ENCODE results near the gene PPEF2.

DNA sequence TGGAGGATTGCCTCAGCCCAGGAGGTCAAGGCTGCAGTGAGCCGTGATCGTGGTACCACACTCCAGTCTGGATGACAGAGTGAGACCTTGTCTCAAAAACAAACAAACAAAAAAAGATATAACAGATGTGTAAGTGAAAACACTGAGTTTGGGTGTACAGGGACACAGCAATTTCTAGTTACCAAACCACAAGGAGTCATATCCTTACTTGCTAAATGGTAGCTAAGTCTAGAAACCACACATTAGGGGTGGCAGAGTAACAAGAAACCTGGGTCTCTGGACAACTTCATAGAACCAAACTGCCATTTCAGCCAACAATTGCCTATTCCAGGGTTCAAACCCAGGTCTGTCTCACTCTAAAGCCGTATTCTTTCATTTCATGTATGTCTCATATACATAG is 20.8 kb downstream of the PPEF2 start:
- TF ChIP-seq, protein P1, sequence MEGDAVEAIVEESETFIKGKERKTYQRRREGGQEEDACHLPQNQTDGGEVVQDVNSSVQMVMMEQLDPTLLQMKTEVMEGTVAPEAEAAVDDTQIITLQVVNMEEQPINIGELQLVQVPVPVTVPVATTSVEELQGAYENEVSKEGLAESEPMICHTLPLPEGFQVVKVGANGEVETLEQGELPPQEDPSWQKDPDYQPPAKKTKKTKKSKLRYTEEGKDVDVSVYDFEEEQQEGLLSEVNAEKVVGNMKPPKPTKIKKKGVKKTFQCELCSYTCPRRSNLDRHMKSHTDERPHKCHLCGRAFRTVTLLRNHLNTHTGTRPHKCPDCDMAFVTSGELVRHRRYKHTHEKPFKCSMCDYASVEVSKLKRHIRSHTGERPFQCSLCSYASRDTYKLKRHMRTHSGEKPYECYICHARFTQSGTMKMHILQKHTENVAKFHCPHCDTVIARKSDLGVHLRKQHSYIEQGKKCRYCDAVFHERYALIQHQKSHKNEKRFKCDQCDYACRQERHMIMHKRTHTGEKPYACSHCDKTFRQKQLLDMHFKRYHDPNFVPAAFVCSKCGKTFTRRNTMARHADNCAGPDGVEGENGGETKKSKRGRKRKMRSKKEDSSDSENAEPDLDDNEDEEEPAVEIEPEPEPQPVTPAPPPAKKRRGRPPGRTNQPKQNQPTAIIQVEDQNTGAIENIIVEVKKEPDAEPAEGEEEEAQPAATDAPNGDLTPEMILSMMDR (IDR thresholded peaks at IDR 0.05 in 8 of 11, conservative IDR thresholded peaks at IDR 0.05 in 3 of 11), result no peak
- TF ChIP-seq POLR2AphosphoS5 (IDR thresholded peaks at IDR 0.05) (no peak), POLR2A (IDR thresholded peaks at IDR 0.05) (no peak)
